HEK293 (cell line): Measurements from ENCODE around the gene SZRD1.

Source experiments
- CTCF ChIA-PET: fragments of 350-600 bp; formaldehyde crosslinking; extraction: SDS; loops from one replicate; lab custom pipeline; 2021; ENCODE audit warnings: antibody characterized with exemption; lab: Yijun Ruan, JAX
- POLR2A ChIA-PET: fragments of 300-600 bp; formaldehyde crosslinking; extraction: SDS; loops from one replicate; lab custom pipeline; 2020; ENCODE audit warnings: antibody characterized with exemption, inconsistent platforms; lab: Yijun Ruan, JAX
- H3K27ac ChIP-seq: fragments of 200-500 bp; sonication (Bioruptor generic); 2 replicates; pipeline ENCODE4 v1.5.1; 2014; ENCODE audit warnings: low read depth, low read length, control low read depth, inconsistent platforms; ENCODE audit errors: extremely low read depth
- H3K36me3 ChIP-seq, 2 experiments: fragments of 200-500 bp in 1 of 2; sonication (Bioruptor generic) in 1 of 2; 1 replicate in 1 of 2; 2 replicates in 1 of 2; pipeline ENCODE4 v1.5.1; 2014 to 2017; ENCODE audit warnings: inconsistent platforms in 2 of 2, low read length in 2 of 2; ENCODE audit not compliant: control insufficient read depth in 2 of 2, insufficient read depth in 1 of 2
- H3K4me1 ChIP-seq: fragments of 200-500 bp; sonication (Bioruptor generic); 2 replicates; pipeline ENCODE4 v1.5.1; 2014; ENCODE audit warnings: mild to moderate bottlenecking, low read length, inconsistent platforms; ENCODE audit not compliant: control insufficient read depth, insufficient read depth
- H3K4me3 ChIP-seq: 2 replicates; pipeline ENCODE4 v1.5.1; 2011; ENCODE audit warnings: low read depth, mild to moderate bottlenecking, control low read depth, low read length, moderate library complexity
- H3K9me3 ChIP-seq: fragments of 200-500 bp; sonication (Bioruptor generic); 2 replicates; pipeline ENCODE4 v1.5.1; 2014; ENCODE audit warnings: low read depth, low read length, inconsistent platforms; ENCODE audit not compliant: control insufficient read depth, insufficient read depth
- MZF1 ChIP-seq: fragments of 450-650 bp; formaldehyde crosslinking; IDR thresholded peaks from 2 replicates; pipeline ENCODE4 v1.5.1; 2017; ENCODE audit warnings: missing biosample characterization, missing genetic modification characterization, borderline replicate concordance
- SP3 ChIP-seq: fragments of 450-650 bp; formaldehyde crosslinking; IDR thresholded peaks from 2 replicates; pipeline ENCODE4 v1.5.1; 2016; ENCODE audit warnings: missing biosample characterization, missing genetic modification characterization
- ZBTB17 ChIP-seq: fragments of 450-650 bp; formaldehyde crosslinking; IDR thresholded peaks from 2 replicates; pipeline ENCODE4 v1.5.1; 2016; ENCODE audit warnings: missing biosample characterization, missing genetic modification characterization
- ZNF114 ChIP-seq: fragments of 450-650 bp; formaldehyde crosslinking; IDR thresholded peaks from 2 replicates; pipeline ENCODE4 v1.5.0; 2017; ENCODE audit warnings: missing biosample characterization, missing genetic modification characterization
- ZNF211 ChIP-seq: fragments of 450-650 bp; formaldehyde crosslinking; IDR thresholded peaks from 2 replicates; pipeline ENCODE4 v1.5.1; 2016; ENCODE audit warnings: low read depth, missing biosample characterization, missing genetic modification characterization
- ZNF610 ChIP-seq: fragments of 450-650 bp; formaldehyde crosslinking; IDR thresholded peaks from 2 replicates; pipeline ENCODE4 v1.5.1; 2016; ENCODE audit warnings: missing biosample characterization, missing genetic modification characterization, borderline replicate concordance
- ZNF626 ChIP-seq: fragments of 450-650 bp; sonication (Bioruptor Pico); formaldehyde crosslinking; IDR thresholded peaks from 2 replicates; pipeline ENCODE4 v1.5.1; 2018; ENCODE audit warnings: missing biosample characterization, missing genetic modification characterization, inconsistent platforms
- ZNF660 ChIP-seq: fragments of 450-650 bp; IDR thresholded peaks from 2 replicates; pipeline ENCODE4 v1.5.1; 2018; ENCODE audit warnings: missing biosample characterization, mild to moderate bottlenecking, missing genetic modification characterization
- ZNF664 ChIP-seq: fragments of 450-650 bp; formaldehyde crosslinking; IDR thresholded peaks from 2 replicates; pipeline ENCODE4 v1.5.1; 2016; ENCODE audit warnings: missing biosample characterization, missing genetic modification characterization
- ZNF843 ChIP-seq: fragments of 450-650 bp; formaldehyde crosslinking; IDR thresholded peaks from 2 replicates; pipeline ENCODE4 v1.5.1; 2016; ENCODE audit warnings: missing biosample characterization, missing genetic modification characterization
- TF ChIP-seq, protein P1 (sequence below): fragments of 450-650 bp; IDR thresholded peaks from 2 replicates; pipeline ENCODE4 v1.5.1; 2018; ENCODE audit warnings: missing biosample characterization, mild to moderate bottlenecking, missing genetic modification characterization
- TF ChIP-seq, protein P2 (sequence below): fragments of 450-650 bp; formaldehyde crosslinking; IDR thresholded peaks from 2 replicates; pipeline ENCODE4 v1.5.1; 2016; ENCODE audit warnings: missing biosample characterization, missing genetic modification characterization
- TF ChIP-seq, protein P3 (sequence below): fragments of 450-650 bp; formaldehyde crosslinking; IDR thresholded peaks from 2 replicates; pipeline ENCODE4 v1.5.1; 2016; ENCODE audit warnings: missing biosample characterization, missing genetic modification characterization
- TF ChIP-seq, protein P4 (sequence below): fragments of 450-650 bp; formaldehyde crosslinking; IDR thresholded peaks from 2 replicates; pipeline ENCODE4 v1.5.1; 2016; ENCODE audit warnings: missing biosample characterization, missing genetic modification characterization

Gene SZRD1

DNA sequence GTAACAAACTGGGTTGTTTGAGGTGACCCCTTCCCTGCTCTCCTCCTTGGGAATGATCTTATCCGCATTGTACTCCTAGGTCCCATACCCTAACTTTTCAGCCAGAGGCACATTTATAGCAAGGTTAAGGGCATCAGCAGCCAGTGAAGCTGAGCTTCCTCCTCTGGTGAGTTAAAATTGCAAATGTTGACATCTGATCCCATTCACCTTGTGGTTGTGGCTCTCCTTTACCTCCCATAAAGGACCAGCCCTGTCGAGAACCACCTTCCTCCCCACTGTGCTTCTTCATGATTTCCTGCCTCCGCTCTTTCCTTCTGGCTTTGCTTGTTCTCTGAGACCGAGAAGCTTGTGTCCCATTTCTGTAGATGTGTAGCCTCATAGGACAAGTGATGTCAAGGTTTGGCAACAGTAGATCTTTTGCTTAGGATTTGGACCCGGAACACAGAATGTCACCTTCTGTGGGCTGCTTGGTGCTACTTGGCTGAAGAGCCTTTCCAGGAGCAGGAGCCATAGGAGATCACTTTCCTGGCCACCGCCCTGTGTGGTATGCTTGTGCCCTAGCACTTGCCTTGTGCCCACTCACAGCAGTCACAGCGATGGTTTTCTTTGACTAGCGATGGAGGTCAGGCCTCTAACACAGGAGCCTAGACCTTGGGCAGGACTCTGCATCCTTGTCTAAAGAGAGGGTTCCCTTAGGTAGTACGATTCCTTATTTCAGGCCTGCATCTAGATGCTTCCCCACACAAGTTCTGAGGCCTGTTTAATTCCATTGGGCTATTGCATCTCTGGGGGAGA, 18.8 kb downstream of the SZRD1 start (continued):
- TF ChIP-seq, protein P1, sequence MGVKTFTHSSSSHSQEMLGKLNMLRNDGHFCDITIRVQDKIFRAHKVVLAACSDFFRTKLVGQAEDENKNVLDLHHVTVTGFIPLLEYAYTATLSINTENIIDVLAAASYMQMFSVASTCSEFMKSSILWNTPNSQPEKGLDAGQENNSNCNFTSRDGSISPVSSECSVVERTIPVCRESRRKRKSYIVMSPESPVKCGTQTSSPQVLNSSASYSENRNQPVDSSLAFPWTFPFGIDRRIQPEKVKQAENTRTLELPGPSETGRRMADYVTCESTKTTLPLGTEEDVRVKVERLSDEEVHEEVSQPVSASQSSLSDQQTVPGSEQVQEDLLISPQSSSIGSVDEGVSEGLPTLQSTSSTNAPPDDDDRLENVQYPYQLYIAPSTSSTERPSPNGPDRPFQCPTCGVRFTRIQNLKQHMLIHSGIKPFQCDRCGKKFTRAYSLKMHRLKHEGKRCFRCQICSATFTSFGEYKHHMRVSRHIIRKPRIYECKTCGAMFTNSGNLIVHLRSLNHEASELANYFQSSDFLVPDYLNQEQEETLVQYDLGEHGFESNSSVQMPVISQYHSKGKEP (tag by site-specific recombination): no peak
- TF ChIP-seq ZNF626 (tag by site-specific recombination) (no peak), ZNF843 (tag by site-specific recombination) (no peak), ZNF610 (tag by site-specific recombination) (no peak), MZF1 (tag by site-specific recombination) (no peak), ZNF660 (no peak), SP3 (tag by site-specific recombination) (no peak), ZNF211 (tag by site-specific recombination) (no peak), ZNF114 (no peak), ZNF664 (no peak)
- TF ChIP-seq, protein P2, sequence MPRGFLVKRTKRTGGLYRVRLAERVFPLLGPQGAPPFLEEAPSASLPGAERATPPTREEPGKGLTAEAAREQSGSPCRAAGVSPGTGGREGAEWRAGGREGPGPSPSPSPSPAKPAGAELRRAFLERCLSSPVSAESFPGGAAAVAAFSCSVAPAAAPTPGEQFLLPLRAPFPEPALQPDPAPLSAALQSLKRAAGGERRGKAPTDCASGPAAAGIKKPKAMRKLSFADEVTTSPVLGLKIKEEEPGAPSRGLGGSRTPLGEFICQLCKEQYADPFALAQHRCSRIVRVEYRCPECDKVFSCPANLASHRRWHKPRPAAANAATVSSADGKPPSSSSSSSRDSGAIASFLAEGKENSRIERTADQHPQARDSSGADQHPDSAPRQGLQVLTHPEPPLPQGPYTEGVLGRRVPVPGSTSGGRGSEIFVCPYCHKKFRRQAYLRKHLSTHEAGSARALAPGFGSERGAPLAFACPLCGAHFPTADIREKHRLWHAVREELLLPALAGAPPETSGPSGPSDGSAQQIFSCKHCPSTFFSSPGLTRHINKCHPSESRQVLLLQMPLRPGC: no peak

DNA sequence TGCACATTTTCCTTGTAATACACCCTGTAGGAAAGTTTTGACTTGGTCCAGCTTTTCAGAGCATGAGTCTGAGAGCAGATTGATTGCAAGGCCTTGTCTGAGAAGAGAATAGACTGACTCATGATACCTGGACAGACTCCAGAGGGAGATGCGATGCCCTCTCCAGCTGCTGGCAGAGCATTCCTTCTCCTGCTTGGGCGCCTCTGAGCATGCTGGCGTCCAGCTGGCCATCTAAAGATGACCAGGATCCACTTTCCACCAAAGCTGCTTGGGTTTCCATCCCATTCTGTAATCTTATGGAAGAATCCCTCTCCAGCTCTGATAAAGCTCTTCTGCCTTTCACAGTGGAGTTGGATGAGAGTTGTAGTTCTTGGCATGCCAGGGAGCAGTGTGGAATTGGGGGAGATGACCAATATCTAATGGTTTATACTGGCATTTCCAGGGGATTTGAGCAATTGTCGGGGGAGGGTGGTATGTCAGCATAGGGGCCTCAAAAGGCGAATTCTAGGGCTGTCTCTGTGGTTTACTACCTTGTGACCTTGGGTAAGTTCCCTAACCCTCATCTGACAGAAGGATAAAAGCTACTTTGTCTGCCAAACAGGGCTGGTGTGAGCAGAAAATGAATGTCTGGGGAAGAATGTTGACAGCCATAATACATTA, 19.5 kb downstream of the SZRD1 start:
- ChIA-PET POLR2A (interaction anchor here (1.5 kb wide), 1 partner anchor 11 kb away, joined by 3 read pairs; no protein-coding TSS in a partner anchor), CTCF (interaction anchor here (1.0 kb wide), 1 partner anchor 11 kb away, joined by 3 read pairs; no protein-coding TSS in a partner anchor)
- peak; percentile 42 for TF ChIP-seq ZBTB17
- TF ChIP-seq, protein P3, sequence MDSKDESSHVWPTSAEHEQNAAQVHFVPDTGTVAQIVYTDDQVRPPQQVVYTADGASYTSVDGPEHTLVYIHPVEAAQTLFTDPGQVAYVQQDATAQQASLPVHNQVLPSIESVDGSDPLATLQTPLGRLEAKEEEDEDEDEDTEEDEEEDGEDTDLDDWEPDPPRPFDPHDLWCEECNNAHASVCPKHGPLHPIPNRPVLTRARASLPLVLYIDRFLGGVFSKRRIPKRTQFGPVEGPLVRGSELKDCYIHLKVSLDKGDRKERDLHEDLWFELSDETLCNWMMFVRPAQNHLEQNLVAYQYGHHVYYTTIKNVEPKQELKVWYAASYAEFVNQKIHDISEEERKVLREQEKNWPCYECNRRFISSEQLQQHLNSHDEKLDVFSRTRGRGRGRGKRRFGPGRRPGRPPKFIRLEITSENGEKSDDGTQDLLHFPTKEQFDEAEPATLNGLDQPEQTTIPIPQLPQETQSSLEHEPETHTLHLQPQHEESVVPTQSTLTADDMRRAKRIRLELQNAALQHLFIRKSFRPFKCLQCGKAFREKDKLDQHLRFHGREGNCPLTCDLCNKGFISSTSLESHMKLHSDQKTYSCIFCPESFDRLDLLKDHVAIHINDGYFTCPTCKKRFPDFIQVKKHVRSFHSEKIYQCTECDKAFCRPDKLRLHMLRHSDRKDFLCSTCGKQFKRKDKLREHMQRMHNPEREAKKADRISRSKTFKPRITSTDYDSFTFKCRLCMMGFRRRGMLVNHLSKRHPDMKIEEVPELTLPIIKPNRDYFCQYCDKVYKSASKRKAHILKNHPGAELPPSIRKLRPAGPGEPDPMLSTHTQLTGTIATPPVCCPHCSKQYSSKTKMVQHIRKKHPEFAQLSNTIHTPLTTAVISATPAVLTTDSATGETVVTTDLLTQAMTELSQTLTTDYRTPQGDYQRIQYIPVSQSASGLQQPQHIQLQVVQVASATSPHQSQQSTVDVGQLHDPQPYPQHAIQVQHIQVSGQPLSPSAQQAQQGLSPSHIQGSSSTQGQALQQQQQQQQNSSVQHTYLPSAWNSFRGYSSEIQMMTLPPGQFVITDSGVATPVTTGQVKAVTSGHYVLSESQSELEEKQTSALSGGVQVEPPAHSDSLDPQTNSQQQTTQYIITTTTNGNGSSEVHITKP: peak; percentile 91
- TF ChIP-seq, protein P4, sequence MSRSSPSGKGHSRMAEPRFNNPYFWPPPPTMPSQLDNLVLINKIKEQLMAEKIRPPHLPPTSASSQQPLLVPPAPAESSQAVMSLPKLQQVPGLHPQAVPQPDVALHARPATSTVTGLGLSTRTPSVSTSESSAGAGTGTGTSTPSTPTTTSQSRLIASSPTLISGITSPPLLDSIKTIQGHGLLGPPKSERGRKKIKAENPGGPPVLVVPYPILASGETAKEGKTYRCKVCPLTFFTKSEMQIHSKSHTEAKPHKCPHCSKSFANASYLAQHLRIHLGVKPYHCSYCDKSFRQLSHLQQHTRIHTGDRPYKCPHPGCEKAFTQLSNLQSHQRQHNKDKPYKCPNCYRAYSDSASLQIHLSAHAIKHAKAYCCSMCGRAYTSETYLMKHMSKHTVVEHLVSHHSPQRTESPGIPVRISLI (tag by site-specific recombination): no peak
- peaks cover 0 to 12% of the 10 kb centered on the region in 2 experiments; a peak in 2 of 3 replicates for H3K36me3 ChIP-seq
- no peak overlapping the region for H3K4me3 ChIP-seq
- no peaks in the 10 kb centered on the region for H3K9me3 ChIP-seq
- 0 out of 2 replicates have a peak, but pooled peaks cover 2% of the 10 kb centered on the region for H3K4me1 ChIP-seq
- no peak overlapping the region; the same call in 1 of the 2 replicates for H3K27ac ChIP-seq
